Mesothelial cell of epicardium (in vitro differentiated cells): Measurements from ENCODE around the gene NTM. TPM values are rescaled to one million over a fixed set of nuclear protein-coding genes. Genes with fewer than 3 reads are reported as not detected.

Source experiments
- DNase-seq, 2 experiments: peaks; one replicate each; pipeline ENCODE4 v3.0.0; 2021; ENCODE audit warnings: low spot score in 2 of 2; ENCODE audit not compliant: unreplicated experiment in 2 of 2
- H3K27ac Mint-ChIP-seq: 2 replicates; pipeline ENCODE4 v1.8.0; 2021; ENCODE audit warnings: mixed read lengths
- H3K27me3 Mint-ChIP-seq: 2 replicates; pipeline ENCODE4 v1.8.0; 2021; ENCODE audit warnings: low read depth, mixed read lengths
- H3K36me3 Mint-ChIP-seq: 2 replicates; pipeline ENCODE4 v1.8.0; 2021; ENCODE audit warnings: mixed read lengths
- H3K4me1 Mint-ChIP-seq: 2 replicates; pipeline ENCODE4 v1.8.0; 2021; ENCODE audit warnings: mixed read lengths
- H3K4me3 Mint-ChIP-seq: 2 replicates; pipeline ENCODE4 v1.8.0; 2021; ENCODE audit warnings: mild to moderate bottlenecking, moderate library complexity, mixed read lengths
- H3K9me3 Mint-ChIP-seq: 2 replicates; pipeline ENCODE4 v1.8.0; 2021; ENCODE audit warnings: mixed read lengths
- CTCF ChIP-seq: fragments of 200-600 bp; sonication (generic); IDR thresholded peaks from one replicate; pipeline ENCODE4 v1.5.0; 2021; ENCODE audit warnings: antibody characterized with exemption; ENCODE audit not compliant: unreplicated experiment
- total RNA-seq: library from RNA; stranded (reverse); gene quantifications from 3 replicates; pipeline ENCODE4 v1.2.1, GENCODE V29; 2021

NTM gene
- total RNA-seq, 1 donor from 2014 or later: 3.9 TPM

GRCh38 chr11:131669401-131669780 lies 299.0 kb downstream of the NTM start:
- no peak overlapping the region for H3K4me3 Mint-ChIP-seq
- no peak for TF ChIP-seq CTCF
- DNase-seq: no peak
- H3K9me3 Mint-ChIP-seq: no peaks in the 10 kb centered on the region
- no peaks in the 10 kb centered on the region for H3K36me3 Mint-ChIP-seq
- peaks cover 2% of the 10 kb centered on the region for H3K4me1 Mint-ChIP-seq
- no peak overlapping the region for H3K27ac Mint-ChIP-seq
- peaks cover 11% of the 10 kb centered on the region for H3K27me3 Mint-ChIP-seq

GRCh38 chr11:131670876-131671275 lies 300.5 kb downstream of the NTM start:
- TF ChIP-seq CTCF: no peak
- no peak for DNase-seq
- H3K27ac Mint-ChIP-seq: no peak overlapping the region
- peaks cover 2% of the 10 kb centered on the region for H3K4me1 Mint-ChIP-seq
- no peaks in the 10 kb centered on the region for H3K9me3 Mint-ChIP-seq
- peaks cover 16% of the 10 kb centered on the region for H3K27me3 Mint-ChIP-seq
- no peak overlapping the region for H3K4me3 Mint-ChIP-seq
- no peaks in the 10 kb centered on the region for H3K36me3 Mint-ChIP-seq

GRCh38 chr11:131671320-131671719 lies 300.9 kb downstream of the NTM start:
- DNase-seq: no peak
- H3K4me1 Mint-ChIP-seq: peaks cover 2% of the 10 kb centered on the region
- no peaks in the 10 kb centered on the region for H3K9me3 Mint-ChIP-seq
- no peak overlapping the region for H3K27ac Mint-ChIP-seq
- no peaks in the 10 kb centered on the region for H3K36me3 Mint-ChIP-seq
- no peak for TF ChIP-seq CTCF
- peaks cover 21% of the 10 kb centered on the region for H3K27me3 Mint-ChIP-seq
- H3K4me3 Mint-ChIP-seq: no peak overlapping the region

GRCh38 chr11:131671734-131672133 lies 301.3 kb downstream of the NTM start:
- peaks cover 25% of the 10 kb centered on the region for H3K27me3 Mint-ChIP-seq
- H3K27ac Mint-ChIP-seq: no peak overlapping the region
- H3K9me3 Mint-ChIP-seq: no peaks in the 10 kb centered on the region
- H3K36me3 Mint-ChIP-seq: no peaks in the 10 kb centered on the region
- no peak for TF ChIP-seq CTCF
- H3K4me3 Mint-ChIP-seq: no peak overlapping the region
- H3K4me1 Mint-ChIP-seq: peaks cover 2% of the 10 kb centered on the region
- DNase-seq: no peak

GRCh38 chr11:131672191-131672590 lies 301.8 kb downstream of the NTM start:
- no peak for DNase-seq
- no peaks in the 10 kb centered on the region for H3K9me3 Mint-ChIP-seq
- peaks cover 30% of the 10 kb centered on the region for H3K27me3 Mint-ChIP-seq
- TF ChIP-seq CTCF: no peak
- no peak overlapping the region for H3K27ac Mint-ChIP-seq
- H3K4me3 Mint-ChIP-seq: no peak overlapping the region
- no peaks in the 10 kb centered on the region for H3K36me3 Mint-ChIP-seq
- peaks cover 2% of the 10 kb centered on the region for H3K4me1 Mint-ChIP-seq
